ENCODE data around the gene EPN2.

The EPN2 gene

GRCh38 chr17:19336938-19337711 lies 100.0 kb downstream of the EPN2 start:
- no peaks in the 10 kb centered on the region for H3K36me3 ChIP-seq (ENCODE audit: low read length)
- no peaks in the 10 kb centered on the region for H3K9me2 ChIP-seq (replicated peaks; ENCODE audit: insufficient read depth, low read length)
- no peak overlapping the region for H2AFZ ChIP-seq (ENCODE audit: low read depth, low read length, severe bottlenecking)
- no peak overlapping the region for H3K4me3 ChIP-seq (ENCODE audit: insufficient read depth, low read length, poor library complexity, severe bottlenecking)
- no peaks in the 10 kb centered on the region for H3F3A ChIP-seq (ENCODE audit: insufficient read depth)
- TF ChIP-seq EZH2phosphoT487 (conservative IDR thresholded peaks at IDR 0.05; ENCODE audit: low read length): no peak
- TF ChIP-seq CTCF (IDR thresholded peaks at IDR 0.05; ENCODE audit: insufficient read depth, low read length, poor library complexity, severe bottlenecking): no peak
- H3K9ac ChIP-seq (ENCODE audit: low read length): no peak overlapping the region
- H3K27me3 ChIP-seq (ENCODE audit: low read length): no peaks in the 10 kb centered on the region
- H3K79me2 ChIP-seq (ENCODE audit: insufficient read depth, low read length): no peaks in the 10 kb centered on the region
- H4K20me1 ChIP-seq (ENCODE audit: low read depth, low read length): no peaks in the 10 kb centered on the region
- no peak overlapping the region for H3K4me2 ChIP-seq (ENCODE audit: low read depth, low read length, poor library complexity, severe bottlenecking)
- no peaks in the 10 kb centered on the region for H3K9me3 ChIP-seq (ENCODE audit: insufficient read depth, low read length)
- H3K27ac ChIP-seq (ENCODE audit: low read depth, low read length): no peak overlapping the region

- Histone ChIP-seq H3K27me3 (ENCODE audit: low read length) (no peaks in the 10 kb centered on the region), H3K9me2 (replicated peaks; ENCODE audit: insufficient read depth, low read length) (no peaks in the 10 kb centered on the region), H3K27ac (ENCODE audit: low read depth, low read length) (no peak overlapping the region), H3K79me2 (ENCODE audit: insufficient read depth, low read length) (no peaks in the 10 kb centered on the region), H3K9me3 (ENCODE audit: insufficient read depth, low read length) (no peaks in the 10 kb centered on the region), H2AFZ (ENCODE audit: low read depth, low read length, severe bottlenecking) (no peak overlapping the region), H3F3A (ENCODE audit: insufficient read depth) (no peaks in the 10 kb centered on the region), H3K9ac (ENCODE audit: low read length) (no peak overlapping the region), H3K36me3 (ENCODE audit: low read length) (no peaks in the 10 kb centered on the region), H3K4me3 (ENCODE audit: insufficient read depth, low read length, poor library complexity, severe bottlenecking) (no peak overlapping the region), H4K20me1 (ENCODE audit: low read depth, low read length) (no peaks in the 10 kb centered on the region), H3K4me2 (ENCODE audit: low read depth, low read length, poor library complexity, severe bottlenecking) (no peak overlapping the region)
- TF ChIP-seq EZH2phosphoT487 (conservative IDR thresholded peaks at IDR 0.05; ENCODE audit: low read length) (no peak), CTCF (IDR thresholded peaks at IDR 0.05; ENCODE audit: insufficient read depth, low read length, poor library complexity, severe bottlenecking) (no peak)
Observed at GRCh38 chr17:19337712-19338023, 100.5 kb downstream of the EPN2 start.

- no peak overlapping the region for H3K4me2 ChIP-seq (ENCODE audit: low read depth, low read length, poor library complexity, severe bottlenecking)
- no peaks in the 10 kb centered on the region for H3K27me3 ChIP-seq (ENCODE audit: low read length)
- no peak overlapping the region for H3K27ac ChIP-seq (ENCODE audit: low read depth, low read length)
- H3K79me2 ChIP-seq (ENCODE audit: insufficient read depth, low read length): no peaks in the 10 kb centered on the region
- no peaks in the 10 kb centered on the region for H4K20me1 ChIP-seq (ENCODE audit: low read depth, low read length)
- no peaks in the 10 kb centered on the region for H3F3A ChIP-seq (ENCODE audit: insufficient read depth)
- H3K9ac ChIP-seq (ENCODE audit: low read length): no peak overlapping the region
- TF ChIP-seq CTCF (IDR thresholded peaks at IDR 0.05; ENCODE audit: insufficient read depth, low read length, poor library complexity, severe bottlenecking) (peak; percentile 60), EZH2phosphoT487 (conservative IDR thresholded peaks at IDR 0.05; ENCODE audit: low read length) (no peak)
- H2AFZ ChIP-seq (ENCODE audit: low read depth, low read length, severe bottlenecking): no peak overlapping the region
- H3K9me2 ChIP-seq (replicated peaks; ENCODE audit: insufficient read depth, low read length): no peaks in the 10 kb centered on the region
- H3K4me3 ChIP-seq (ENCODE audit: insufficient read depth, low read length, poor library complexity, severe bottlenecking): no peak overlapping the region
- no peaks in the 10 kb centered on the region for H3K36me3 ChIP-seq (ENCODE audit: low read length)
- no peaks in the 10 kb centered on the region for H3K9me3 ChIP-seq (ENCODE audit: insufficient read depth, low read length)
Observed at GRCh38 chr17:19338031-19338990, 101.1 kb downstream of the EPN2 start.

Data from SU-DHL-6 (cell line).